Left cardiac atrium (tissue), 4 donors: ENCODE measurements around the gene ILK. TPM values are rescaled to one million over a fixed set of nuclear protein-coding genes. Genes with fewer than 3 reads are reported as not detected.

Experiments
- ATAC-seq, 2 donors: fragments of 200-7000 bp; cut with Tn5 transposase; one replicate each; pipeline ENCODE4 v1.9.1; 2020; ENCODE audit warnings: mild to moderate bottlenecking in 2 of 2, moderate library complexity in 2 of 2
- DNase-seq: peaks from one replicate; pipeline ENCODE4 v3.0.0-alpha.2; 2020
- intact Hi-C, 2 donors: fragments of 100-400 bp; cut with DNase I; formaldehyde crosslinking; loops; one replicate each; pipeline versions ENCODE4 v1.14.1 to v1.15.1; 2022 to 2023
- total RNA-seq, 2 donors: library from RNA; stranded (reverse); fragmentation: NEBNext Ultra II Directional; extraction: Animal tissue kit (Norgen Biotek cat#: 25700); gene quantifications; one replicate each; pipeline ENCODE4 v1.2.1, GENCODE V29; 2021
- donor health status: DM: no; HTN: yes; CAD: no.
- donor health status: DM: no; HTN: yes; CAD: no; lungs with severe emphysema.
- donor health status: DM: yes; HTN: yes; CAD: no.
- donor health status: Dilated cardiomyopathy.

ILK gene
- total RNA-seq, 2 donors from 2014 or later, result 166 to 183 TPM

DNA sequence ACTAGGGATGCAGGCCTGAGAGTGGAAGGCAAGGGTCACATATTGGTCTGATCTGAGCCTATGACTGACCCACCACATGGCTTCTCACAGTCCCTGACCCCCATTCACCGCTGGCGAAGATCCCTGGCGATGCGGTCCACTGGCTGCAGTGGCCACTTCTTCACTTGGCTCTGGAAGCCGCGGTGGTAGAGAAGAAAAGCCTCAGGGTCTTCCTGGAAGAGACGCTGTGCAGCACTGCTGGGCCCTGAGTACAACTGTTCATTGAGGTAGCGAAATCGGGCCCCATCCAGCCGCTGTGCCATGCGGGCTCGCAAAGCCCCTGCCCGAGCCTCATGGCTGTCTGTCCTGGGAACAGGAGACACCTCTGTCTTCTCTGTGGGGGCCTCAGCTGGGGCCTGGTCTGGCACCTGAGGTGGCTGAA lies 2.5 kb upstream of the ILK start:
- no peak for DNase-seq
- no peak for ATAC-seq
- intact Hi-C loops, result loop anchor here in 1 of 2 donors (5.0 kb wide), 1 partner anchor 81 kb away; the partner anchor contains the start of gene MRPL17

DNA sequence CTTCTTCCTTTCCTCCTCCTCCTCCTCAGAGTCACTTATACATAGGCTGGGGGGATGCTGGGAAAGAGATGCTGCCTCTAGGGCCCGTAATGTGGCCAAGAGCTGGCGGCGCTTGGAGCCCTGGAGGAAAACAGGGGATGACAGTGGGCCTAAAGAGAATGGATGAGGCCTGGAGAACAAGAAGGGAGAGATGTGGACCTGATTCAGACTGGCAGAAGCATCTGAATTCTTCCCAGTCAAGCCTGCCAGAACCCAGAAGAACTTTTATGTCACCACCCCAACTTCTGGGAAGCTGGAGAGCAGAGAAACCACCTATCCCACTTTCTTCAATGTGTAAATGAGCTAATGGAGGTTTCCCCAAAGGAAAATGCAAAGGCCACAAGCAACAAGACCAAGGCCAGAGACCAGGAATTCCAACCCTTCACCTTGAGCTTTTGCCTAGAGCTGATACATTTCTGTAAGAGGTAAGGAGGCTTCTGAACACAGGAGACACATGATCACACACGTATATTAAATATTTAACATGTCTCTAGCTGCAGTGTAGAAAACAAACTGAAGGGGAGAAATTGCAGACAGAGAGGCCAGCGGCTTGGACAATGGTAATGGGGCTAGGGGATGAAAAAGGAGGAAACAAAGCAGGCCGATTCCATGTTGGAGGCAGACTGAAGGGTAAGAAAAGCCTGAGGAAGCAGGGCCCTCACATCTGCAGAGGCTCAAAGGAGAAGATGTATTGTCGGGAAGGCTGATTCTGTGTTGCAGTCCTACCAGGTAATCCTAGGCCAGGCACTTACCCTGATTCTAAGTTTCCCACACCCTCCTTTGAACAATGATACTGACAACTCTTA lies 1.3 kb upstream of the ILK start:
- no peak for DNase-seq
- no peak for ATAC-seq
- intact Hi-C loops, result loop anchor here in 1 of 2 donors (5.0 kb wide), 1 partner anchor 80 kb away; the partner anchor contains the start of gene MRPL17

- ATAC-seq (peak; percentile 59 to 66), DNase-seq (peak; percentile 44)
- intact Hi-C loops, result loop anchor here in 1 of 2 donors (5.0 kb wide), 1 partner anchor 78 kb away; the partner anchor contains the start of gene MRPL17
Measured at GRCh38 chr11:6604081-6604626, 580 bp downstream of the ILK start.

- ATAC-seq (no peak), DNase-seq (no peak)
- intact Hi-C loops, result loop anchor here in 1 of 2 donors (5.0 kb wide), 1 partner anchor 78 kb away; the partner anchor contains the start of gene MRPL17
Measured at GRCh38 chr11:6604790-6605189, 1.2 kb downstream of the ILK start.

- ATAC-seq, result peak; percentile 74 to 76
- DNase-seq, result peak; percentile 95
- intact Hi-C loops, result no loop called here
Measured at GRCh38 chr11:6606471-6607189, 3.1 kb downstream of the ILK start.

- intact Hi-C loops, result no loop called here
- ATAC-seq (no peak), DNase-seq (no peak)
Measured at GRCh38 chr11:6607190-6607795, 3.7 kb downstream of the ILK start.

DNA sequence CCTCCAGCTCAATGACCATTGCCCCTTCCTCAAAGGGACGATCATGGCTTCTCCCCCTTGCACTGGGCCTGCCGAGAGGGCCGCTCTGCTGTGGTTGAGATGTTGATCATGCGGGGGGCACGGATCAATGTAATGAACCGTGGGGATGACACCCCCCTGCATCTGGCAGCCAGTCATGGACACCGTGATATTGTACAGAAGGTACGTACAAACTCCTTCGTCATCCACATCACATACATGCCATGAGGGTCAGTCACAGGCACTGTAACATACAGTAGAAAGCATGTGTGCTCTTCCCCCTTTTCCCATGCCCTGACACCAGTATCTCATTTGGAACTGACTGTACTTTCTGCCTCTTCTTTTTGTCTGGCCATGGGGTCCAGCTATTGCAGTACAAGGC lies 4.4 kb downstream of the ILK start:
- no peak for DNase-seq
- intact Hi-C loops, result no loop called here

GRCh38 chr11:6608726-6609501 lies 5.3 kb downstream of the ILK start:
- ATAC-seq (no peak), DNase-seq (no peak)
- intact Hi-C loops, result no loop called here

More for the DNA sequence above, 4.4 kb downstream of the ILK start:
- no peak for ATAC-seq

DNA sequence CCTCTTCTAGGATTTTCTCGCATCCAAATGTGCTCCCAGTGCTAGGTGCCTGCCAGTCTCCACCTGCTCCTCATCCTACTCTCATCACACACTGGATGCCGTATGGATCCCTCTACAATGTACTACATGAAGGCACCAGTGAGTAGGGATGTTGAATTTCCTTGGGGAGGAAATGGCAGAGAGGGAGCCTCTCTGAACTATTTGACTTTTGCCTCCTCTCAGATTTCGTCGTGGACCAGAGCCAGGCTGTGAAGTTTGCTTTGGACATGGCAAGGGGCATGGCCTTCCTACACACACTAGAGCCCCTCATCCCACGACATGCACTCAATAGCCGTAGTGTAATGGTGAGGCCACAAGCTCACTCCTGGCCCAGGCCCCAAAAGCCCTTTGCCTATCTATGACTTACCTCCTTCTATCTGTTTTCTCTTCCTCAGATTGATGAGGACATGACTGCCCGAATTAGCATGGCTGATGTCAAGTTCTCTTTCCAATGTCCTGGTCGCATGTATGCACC lies 6.0 kb downstream of the ILK start:
- ATAC-seq (no peak), DNase-seq (no peak)
- intact Hi-C loops, result no loop called here

DNA sequence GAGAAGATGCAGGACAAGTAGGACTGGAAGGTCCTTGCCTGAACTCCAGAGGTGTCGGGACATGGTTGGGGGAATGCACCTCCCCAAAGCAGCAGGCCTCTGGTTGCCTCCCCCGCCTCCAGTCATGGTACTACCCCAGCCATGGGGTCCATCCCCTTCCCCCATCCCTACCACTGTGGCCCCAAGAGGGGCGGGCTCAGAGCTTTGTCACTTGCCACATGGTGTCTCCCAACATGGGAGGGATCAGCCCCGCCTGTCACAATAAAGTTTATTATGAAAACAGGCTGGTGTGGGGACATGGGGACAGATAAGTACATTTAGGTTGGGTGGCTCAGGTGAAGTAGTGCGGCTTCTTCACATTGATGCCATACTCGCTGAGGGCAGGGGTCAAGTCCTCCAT lies 7.0 kb downstream of the ILK start:
- ATAC-seq (no peak), DNase-seq (no peak)
- intact Hi-C loops, result no loop called here

GRCh38 chr11:6611092-6611962 lies 7.8 kb downstream of the ILK start:
- ATAC-seq (peak; percentile 4 to 7), DNase-seq (peak; percentile 60)
- intact Hi-C loops, result no loop called here

- intact Hi-C loops, result no loop called here
- DNase-seq (no peak), ATAC-seq (no peak)
Measured at GRCh38 chr11:6611963-6612212, 8.3 kb downstream of the ILK start.

DNA sequence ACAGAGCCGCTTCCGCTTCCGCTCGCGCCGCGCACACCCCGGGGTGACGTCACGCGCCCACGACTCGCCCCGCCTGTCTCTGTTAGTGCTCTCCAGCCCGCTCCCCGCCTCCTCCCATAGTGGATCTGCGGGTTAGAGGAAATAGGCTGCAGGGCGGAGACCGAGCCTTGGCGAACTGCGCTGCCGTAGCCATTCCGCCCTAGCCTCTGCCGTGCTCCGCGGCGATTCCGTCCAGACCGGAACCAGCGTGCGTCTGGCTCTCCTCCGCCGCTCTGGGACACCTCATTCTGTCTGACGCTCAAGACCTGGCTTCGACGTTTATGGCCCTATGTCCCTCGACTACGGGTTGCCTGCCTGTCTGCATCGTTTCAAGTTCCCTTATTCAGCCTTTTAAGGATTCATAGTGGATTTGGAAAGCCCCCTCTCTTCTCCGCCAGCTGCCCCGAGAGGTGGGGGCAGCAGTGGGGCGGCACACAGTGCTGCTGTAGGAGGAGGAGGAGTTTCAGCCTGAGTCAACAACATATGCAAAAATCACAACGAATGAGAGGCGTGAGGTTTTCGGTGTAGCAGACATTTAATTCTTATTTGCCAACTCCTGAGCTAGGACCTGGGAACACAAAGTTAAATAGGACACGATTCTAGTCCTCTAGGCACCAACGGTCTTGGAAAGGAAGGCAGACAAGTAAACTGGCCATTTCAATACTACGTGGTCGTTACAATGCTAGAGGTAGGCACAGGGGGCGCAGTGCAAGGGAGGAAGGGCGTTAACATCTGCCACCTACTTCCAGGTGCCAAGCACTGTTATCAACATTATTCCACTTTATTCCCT lies 8.9 kb downstream of the ILK start, which contains the start of gene TAF10:
Gene TAF10 (minus strand): TSS at position 4 of the 829 bp plus-strand sequence. CDS start 27 bp downstream, outside the sequence.
- intact Hi-C loops, result no loop called here

GRCh38 chr11:6613496-6613895 lies 9.9 kb downstream of the ILK start:
- intact Hi-C loops, result no loop called here
- DNase-seq, result no peak
- no peak for ATAC-seq

More for the DNA sequence above, 8.9 kb downstream of the ILK start, which contains the start of gene TAF10:
- DNase-seq (peak; percentile 99), ATAC-seq (peak; percentile 94 to 96)

GRCh38 chr11:6614446-6614845 lies 10.9 kb downstream of the ILK start:
- intact Hi-C loops, result no loop called here
- ATAC-seq, result no peak
- DNase-seq, result no peak

GRCh38 chr11:6615046-6615445 lies 11.5 kb downstream of the ILK start:
- no peak for ATAC-seq
- intact Hi-C loops, result no loop called here
- no peak for DNase-seq
